Fibroblast of mammary gland (primary cell): ENCODE results near the gene S100A4.

Experiments used
- DNase-seq: peaks from one replicate; pipeline ENCODE4 v3.0.0-alpha.2; 2010; ENCODE audit warnings: low read depth
- H3K4me3 ChIP-seq: 2 replicates; pipeline ENCODE4 v1.5.1; 2011; ENCODE audit warnings: low read depth, mild to moderate bottlenecking, low read length, moderate library complexity; ENCODE audit not compliant: control insufficient read depth
- TF ChIP-seq, protein P1 (sequence below): conservative IDR thresholded peaks from 2 replicates; pipeline ENCODE4 v1.5.1; 2011; ENCODE audit warnings: low read depth, low read length, inconsistent platforms; ENCODE audit not compliant: control insufficient read depth, insufficient read depth

The S100A4 gene

DNA sequence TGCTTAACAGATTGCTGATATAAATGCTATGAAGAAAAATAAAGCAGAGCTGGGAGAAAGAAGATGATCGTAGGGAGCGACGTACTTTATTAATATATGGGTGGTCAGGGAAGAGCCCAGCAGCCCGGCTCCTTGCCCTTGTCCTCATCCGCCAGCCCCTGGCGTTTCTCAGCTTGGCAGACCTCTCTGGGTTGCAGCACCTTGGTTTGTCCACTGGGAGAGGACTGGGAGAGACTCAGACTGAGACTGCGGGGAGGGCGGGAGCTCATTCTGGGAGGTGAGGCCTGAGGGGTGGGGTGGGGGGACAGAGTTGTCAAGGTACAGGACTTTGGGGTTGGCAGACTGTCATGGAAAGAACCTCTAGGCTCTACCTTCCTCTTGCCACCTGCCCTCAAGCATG lies 6.7 kb upstream of the S100A4 start:
- DNase-seq, result no peak
- H3K4me3 ChIP-seq, result no peak overlapping the region
- TF ChIP-seq, protein P1, sequence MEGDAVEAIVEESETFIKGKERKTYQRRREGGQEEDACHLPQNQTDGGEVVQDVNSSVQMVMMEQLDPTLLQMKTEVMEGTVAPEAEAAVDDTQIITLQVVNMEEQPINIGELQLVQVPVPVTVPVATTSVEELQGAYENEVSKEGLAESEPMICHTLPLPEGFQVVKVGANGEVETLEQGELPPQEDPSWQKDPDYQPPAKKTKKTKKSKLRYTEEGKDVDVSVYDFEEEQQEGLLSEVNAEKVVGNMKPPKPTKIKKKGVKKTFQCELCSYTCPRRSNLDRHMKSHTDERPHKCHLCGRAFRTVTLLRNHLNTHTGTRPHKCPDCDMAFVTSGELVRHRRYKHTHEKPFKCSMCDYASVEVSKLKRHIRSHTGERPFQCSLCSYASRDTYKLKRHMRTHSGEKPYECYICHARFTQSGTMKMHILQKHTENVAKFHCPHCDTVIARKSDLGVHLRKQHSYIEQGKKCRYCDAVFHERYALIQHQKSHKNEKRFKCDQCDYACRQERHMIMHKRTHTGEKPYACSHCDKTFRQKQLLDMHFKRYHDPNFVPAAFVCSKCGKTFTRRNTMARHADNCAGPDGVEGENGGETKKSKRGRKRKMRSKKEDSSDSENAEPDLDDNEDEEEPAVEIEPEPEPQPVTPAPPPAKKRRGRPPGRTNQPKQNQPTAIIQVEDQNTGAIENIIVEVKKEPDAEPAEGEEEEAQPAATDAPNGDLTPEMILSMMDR, result no peak

DNA sequence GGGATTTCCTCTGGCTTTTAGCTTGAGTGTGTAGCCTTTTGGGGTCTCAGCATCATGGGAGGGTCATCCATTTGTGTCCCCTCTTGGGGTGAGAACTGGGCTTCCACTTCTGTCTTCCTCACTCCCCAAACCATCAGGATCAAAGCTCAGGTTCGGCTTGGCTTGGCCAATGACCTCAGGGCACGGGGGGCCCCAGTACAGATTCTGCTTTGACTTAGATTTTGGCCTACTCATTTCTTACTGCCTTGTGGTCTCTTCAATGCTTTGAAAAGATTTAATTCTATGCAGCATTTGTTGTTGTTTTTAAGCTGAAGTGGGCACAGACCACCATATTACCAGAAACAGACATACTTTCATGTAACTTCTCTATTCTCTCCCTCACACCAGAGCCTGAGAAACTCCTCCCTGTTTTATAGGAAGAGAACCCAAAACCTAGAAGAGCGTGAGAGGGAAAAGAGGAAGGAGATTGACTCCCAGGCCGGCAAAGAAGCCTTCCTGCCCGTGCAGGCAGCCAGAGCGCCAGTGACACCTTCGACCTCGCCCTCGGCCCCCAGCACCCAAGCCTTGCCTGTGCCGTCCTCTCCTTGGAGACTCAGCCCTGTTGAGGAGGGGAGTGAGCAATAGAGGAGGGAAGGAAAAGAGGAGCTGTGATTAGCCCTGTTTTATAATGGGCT lies 5.4 kb upstream of the S100A4 start:
- TF ChIP-seq, protein P1, result no peak
- no peak for DNase-seq
- no peak overlapping the region for H3K4me3 ChIP-seq

DNA sequence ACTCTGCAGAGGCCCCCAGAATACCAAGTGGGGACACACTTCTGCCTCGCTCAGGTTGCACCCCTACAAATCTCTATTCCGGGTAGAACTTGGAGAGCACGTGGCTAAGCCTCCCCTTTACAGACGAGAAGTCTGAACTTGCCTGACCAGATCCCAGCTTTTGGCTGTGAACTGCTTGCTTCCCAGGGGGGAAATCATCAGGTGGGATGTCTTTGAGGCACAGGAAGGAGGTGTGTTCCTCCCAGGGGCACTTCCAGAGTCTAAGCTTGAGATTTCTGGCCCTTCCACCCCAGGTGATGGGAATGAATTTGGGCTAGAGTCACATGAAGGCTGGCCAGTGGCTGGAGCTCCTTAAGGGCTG lies 4.8 kb upstream of the S100A4 start:
- no peak overlapping the region for H3K4me3 ChIP-seq
- TF ChIP-seq, protein P1, result no peak
- DNase-seq, result no peak

DNA sequence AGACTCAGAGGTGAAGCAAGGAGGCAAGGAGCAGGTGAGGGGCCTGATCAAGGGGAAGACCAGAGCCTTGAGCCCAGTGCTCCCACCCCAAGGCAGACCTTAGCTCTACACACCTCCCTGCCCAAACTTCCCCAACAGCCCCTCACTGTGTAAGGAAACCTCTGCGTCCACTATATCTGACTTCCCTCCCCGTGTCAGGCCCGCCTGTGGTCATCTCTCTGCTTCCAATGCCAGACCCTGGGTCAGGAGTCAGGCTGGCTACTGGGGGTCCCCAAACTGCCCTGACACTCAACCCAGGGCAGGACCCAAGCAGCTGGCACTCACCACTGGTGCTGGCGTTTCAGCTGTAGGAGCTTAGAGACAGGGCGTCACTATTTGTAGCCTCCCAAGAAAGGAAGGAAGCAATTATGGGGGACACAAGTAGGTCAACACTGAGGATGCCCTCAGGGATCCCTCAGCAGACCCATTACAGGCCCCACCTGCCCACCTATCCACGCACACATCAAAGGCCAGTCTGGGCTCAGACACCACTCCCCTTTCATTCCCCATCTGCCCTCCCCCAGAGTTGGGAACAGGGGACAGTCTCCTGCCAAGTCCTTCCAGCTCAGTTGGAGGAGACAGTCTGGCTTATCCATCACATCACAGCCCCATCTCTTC lies 4.3 kb upstream of the S100A4 start:
- DNase-seq, result no peak
- TF ChIP-seq, protein P1, result no peak
- H3K4me3 ChIP-seq, result no peak overlapping the region

DNA sequence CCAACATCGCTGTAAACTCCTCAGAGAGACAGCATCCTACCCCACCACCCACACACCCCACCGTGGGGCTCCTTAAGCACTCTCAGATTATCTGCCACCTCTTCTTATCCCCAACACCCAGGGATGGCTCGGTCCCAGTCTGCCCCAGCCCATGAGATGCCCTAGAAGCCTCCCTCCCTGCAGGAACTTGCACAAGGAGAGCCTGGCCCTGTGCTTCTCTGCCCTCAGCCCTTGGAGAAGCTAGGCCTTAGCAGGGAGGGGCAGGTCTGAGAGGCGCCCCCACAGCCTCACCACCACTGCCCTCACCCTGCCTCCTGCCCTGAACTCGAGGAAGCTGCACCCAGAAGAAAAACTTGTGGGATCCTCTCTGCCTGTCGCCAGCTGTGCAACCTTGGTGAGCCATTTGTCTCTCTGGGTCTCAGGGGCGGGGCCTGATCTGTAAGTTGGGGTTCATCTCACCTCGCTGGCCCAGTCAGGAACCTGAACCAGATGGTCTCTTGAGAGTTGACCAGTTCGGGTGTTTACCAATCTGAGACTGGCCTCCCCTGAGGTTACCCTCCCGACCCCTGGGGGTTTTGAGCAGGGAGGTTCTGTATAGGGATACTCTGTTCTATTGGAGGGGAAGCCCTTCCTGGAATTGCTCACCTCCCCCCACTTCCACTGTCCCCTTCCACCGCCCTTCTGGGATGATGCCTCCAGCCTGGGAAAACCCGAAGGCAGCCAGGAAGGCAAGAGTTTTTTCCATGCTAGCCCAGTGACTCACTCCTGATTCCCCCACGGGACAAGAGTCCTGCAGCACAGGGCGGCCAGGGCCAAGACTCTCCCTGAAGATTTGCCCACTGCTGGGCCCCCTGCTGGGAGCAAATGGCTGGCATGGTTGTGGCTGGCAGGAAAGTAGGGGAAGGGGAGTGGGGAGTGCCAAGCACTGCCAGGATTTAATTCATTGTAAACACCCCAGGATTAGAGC lies 3.4 kb upstream of the S100A4 start, which contains the start of gene S100A3:
TSS of gene S100A3 (minus strand) at position 537 of the 967 bp plus-strand sequence. CDS start 773 bp downstream, outside the sequence.
- TF ChIP-seq, protein P1, result peak; percentile 16
- H3K4me3 ChIP-seq, result no peak within 1 kb of the TSS
- DNase-seq, result peak; percentile 95
